Esophagus muscularis mucosa (tissue), 3 donors: ENCODE results near the gene PRSS50.

Experiments
- POLR2A ChIP-seq: fragments of 450-650 bp; IDR thresholded peaks from one replicate; pipeline ENCODE4 v1.6.1; 2017; ENCODE audit warnings: antibody characterized with exemption, moderate library complexity, mild to moderate bottlenecking, low read depth
- TF ChIP-seq, protein P1 (sequence below), 3 experiments: fragments of 200-600 bp in 2 of 3; fragments of 450-650 bp in 1 of 3; sonication (generic) in 2 of 3; IDR thresholded peaks; one replicate each; pipeline ENCODE4 v1.5.1; 2017 to 2019; ENCODE audit warnings: antibody characterized with exemption in 3 of 3, mild to moderate bottlenecking in 2 of 3, moderate library complexity in 1 of 3

DNA sequence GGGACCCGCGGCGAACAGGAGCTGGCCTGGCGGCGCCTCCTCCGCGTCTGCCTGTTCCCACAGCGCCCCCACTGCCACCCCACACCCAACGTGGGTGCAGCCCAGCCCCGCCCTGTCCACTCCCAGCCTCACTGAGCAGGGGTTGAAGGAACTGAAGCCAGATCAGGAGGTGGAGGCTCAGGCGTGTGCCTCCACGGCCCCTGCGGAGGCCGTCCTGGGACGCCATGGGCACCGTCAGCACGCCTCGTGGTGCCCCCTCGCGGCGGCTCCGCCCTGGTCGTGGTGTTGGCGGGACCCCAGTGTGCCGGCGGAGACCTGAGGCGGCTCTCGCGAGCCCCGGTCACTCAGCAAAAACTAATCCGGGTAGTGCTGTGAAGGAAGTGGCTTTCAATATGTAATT, 39.0 kb upstream of the PRSS50 start:
- TF ChIP-seq, protein P1, sequence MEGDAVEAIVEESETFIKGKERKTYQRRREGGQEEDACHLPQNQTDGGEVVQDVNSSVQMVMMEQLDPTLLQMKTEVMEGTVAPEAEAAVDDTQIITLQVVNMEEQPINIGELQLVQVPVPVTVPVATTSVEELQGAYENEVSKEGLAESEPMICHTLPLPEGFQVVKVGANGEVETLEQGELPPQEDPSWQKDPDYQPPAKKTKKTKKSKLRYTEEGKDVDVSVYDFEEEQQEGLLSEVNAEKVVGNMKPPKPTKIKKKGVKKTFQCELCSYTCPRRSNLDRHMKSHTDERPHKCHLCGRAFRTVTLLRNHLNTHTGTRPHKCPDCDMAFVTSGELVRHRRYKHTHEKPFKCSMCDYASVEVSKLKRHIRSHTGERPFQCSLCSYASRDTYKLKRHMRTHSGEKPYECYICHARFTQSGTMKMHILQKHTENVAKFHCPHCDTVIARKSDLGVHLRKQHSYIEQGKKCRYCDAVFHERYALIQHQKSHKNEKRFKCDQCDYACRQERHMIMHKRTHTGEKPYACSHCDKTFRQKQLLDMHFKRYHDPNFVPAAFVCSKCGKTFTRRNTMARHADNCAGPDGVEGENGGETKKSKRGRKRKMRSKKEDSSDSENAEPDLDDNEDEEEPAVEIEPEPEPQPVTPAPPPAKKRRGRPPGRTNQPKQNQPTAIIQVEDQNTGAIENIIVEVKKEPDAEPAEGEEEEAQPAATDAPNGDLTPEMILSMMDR (IDR thresholded peaks at IDR 0.05) = no peak
- no peak for TF ChIP-seq POLR2A
